ENCODE data around the gene MED23.

MED23 gene

DNA sequence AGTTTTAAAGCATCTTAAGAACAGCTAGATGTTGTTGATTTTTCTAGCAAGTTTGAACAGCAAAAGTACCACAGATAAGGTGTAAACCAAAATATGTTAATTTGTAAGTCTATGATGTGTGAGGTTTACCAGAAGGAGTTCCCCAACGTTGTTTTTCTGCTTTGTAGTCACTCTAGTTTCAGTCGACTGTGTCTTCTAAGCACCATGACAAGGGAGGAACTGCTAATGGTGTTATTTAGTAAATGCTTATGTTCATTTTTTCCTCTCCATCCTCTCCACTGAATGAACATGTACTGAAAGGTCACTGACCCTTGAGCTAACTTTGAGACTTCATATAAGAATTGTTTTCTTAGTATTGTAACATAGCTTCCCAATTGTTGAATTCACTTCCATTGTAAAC lies 12.1 kb upstream of the MED23 start:
- no peaks in the 10 kb centered on the region; the same call in 1 of the 2 replicates for H3K27me3 ChIP-seq (replicated peaks; ENCODE audit: control insufficient read depth, insufficient read depth, low read length)
- no peaks in the 10 kb centered on the region for H3K36me3 ChIP-seq (ENCODE audit: control insufficient read depth, insufficient read depth, low read length)
- peak; percentile 6 for DNase-seq (ENCODE audit: extremely low read depth, insufficient read length)
- TF ChIP-seq CTCF (IDR thresholded peaks at IDR 0.05; ENCODE audit: insufficient read depth, low read length, poor library complexity, severe bottlenecking) = no peak
- H3K4me3 ChIP-seq (replicated peaks; ENCODE audit: low read depth, low read length) = no peak overlapping the region

- Histone ChIP-seq H3K27me3 (replicated peaks; ENCODE audit: control insufficient read depth, insufficient read depth, low read length) (no peaks in the 10 kb centered on the region; the same call in 1 of the 2 replicates), H3K4me3 (replicated peaks; ENCODE audit: low read depth, low read length) (no peak overlapping the region), H3K36me3 (ENCODE audit: control insufficient read depth, insufficient read depth, low read length) (no peaks in the 10 kb centered on the region)
- no peak for TF ChIP-seq CTCF (IDR thresholded peaks at IDR 0.05; ENCODE audit: insufficient read depth, low read length, poor library complexity, severe bottlenecking)
- DNase-seq (ENCODE audit: extremely low read depth, insufficient read length) = no peak
Observed at GRCh38 chr6:131638013-131638412, 10.0 kb upstream of the MED23 start.

- Histone ChIP-seq H3K36me3 (ENCODE audit: control insufficient read depth, insufficient read depth, low read length) (no peaks in the 10 kb centered on the region), H3K4me3 (replicated peaks; ENCODE audit: low read depth, low read length) (no peak within 1 kb of the TSS), H3K27me3 (replicated peaks; ENCODE audit: control insufficient read depth, insufficient read depth, low read length) (no peaks in the 10 kb centered on the region; the same call in 1 of the 2 replicates)
- no peak for TF ChIP-seq CTCF (IDR thresholded peaks at IDR 0.05; ENCODE audit: insufficient read depth, low read length, poor library complexity, severe bottlenecking)
- no peak for DNase-seq (ENCODE audit: extremely low read depth, insufficient read length)
Observed at GRCh38 chr6:131636880-131637792, 9.1 kb upstream of the MED23 start, which contains the start of gene ENPP3. Gene ENPP3, plus strand, starts transcription at chr6:131637302. Its CDS starts 83 bp downstream, at chr6:131637385.

- TF ChIP-seq CTCF (IDR thresholded peaks at IDR 0.05; ENCODE audit: insufficient read depth, low read length, poor library complexity, severe bottlenecking) = no peak
- Histone ChIP-seq H3K4me3 (replicated peaks; ENCODE audit: low read depth, low read length) (no peak overlapping the region), H3K36me3 (ENCODE audit: control insufficient read depth, insufficient read depth, low read length) (no peaks in the 10 kb centered on the region), H3K27me3 (replicated peaks; ENCODE audit: control insufficient read depth, insufficient read depth, low read length) (no peaks in the 10 kb centered on the region; the same call in 1 of the 2 replicates)
- DNase-seq (ENCODE audit: extremely low read depth, insufficient read length) = peak; percentile 3
Observed at GRCh38 chr6:131635384-131636340, 7.6 kb upstream of the MED23 start.

DNA sequence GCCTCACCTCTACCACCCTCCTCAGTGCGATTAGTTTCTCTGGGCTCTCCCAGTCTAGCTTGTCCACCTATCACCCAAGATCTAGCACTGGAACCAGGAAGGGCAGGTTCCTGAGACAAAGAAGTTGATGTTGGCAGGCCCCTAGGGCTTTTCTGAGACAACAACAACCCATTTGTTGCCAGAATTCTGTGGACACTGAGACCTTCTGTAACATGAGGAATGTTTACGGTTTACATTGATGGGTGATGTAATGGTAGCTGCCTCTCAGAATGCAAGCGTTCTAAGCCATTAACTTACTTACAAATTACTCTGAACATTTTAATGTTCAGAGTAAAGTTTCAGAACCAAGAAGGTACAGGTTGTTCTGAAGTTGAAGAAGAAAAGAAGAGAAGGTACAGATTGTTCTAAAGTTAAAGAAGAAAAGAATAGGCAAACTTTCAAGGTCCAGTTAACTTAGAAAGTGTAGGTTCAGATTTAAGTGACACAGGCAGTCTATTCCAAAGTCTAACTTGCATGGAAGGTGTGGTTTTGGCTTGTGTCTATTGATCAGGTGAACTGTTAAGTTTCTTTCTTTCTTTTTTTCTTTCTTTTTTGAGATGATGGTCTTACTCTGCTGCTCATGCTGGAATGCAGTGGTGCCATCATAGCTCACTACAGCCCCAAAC lies 3.7 kb upstream of the MED23 start:
- TF ChIP-seq CTCF (IDR thresholded peaks at IDR 0.05; ENCODE audit: insufficient read depth, low read length, poor library complexity, severe bottlenecking) = no peak
- H3K4me3 ChIP-seq (replicated peaks; ENCODE audit: low read depth, low read length) = no peak overlapping the region
- H3K36me3 ChIP-seq (ENCODE audit: control insufficient read depth, insufficient read depth, low read length) = no peaks in the 10 kb centered on the region

More for the DNA sequence above, 3.7 kb upstream of the MED23 start:
- H3K27me3 ChIP-seq (replicated peaks; ENCODE audit: control insufficient read depth, insufficient read depth, low read length) = no peaks in the 10 kb centered on the region; the same call in 1 of the 2 replicates
- no peak for DNase-seq (ENCODE audit: extremely low read depth, insufficient read length)
